Colonic mucosa (tissue), 4 donors: ENCODE results near the gene PAN3. TPM values are rescaled to one million over a fixed set of nuclear protein-coding genes. Genes with fewer than 3 reads are reported as not detected.
A peak's percentile ranks its signal among the peaks of the same experiment; 100 is the strongest.

Experiments used
- DNase-seq: peaks from one replicate; pipeline ENCODE4 v3.0.0-alpha.2; 2020
- H3K27ac ChIP-seq: fragments of 200-600 bp; one replicate; pipeline ENCODE4 v1.8.0; 2021
- H3K27me3 ChIP-seq: fragments of 200-600 bp; one replicate; pipeline ENCODE4 v1.8.0; 2021
- H3K36me3 ChIP-seq: fragments of 200-600 bp; one replicate; pipeline ENCODE4 v1.8.0; 2021
- H3K4me1 ChIP-seq: fragments of 200-600 bp; one replicate; pipeline ENCODE4 v1.8.0; 2021; ENCODE audit warnings: mild to moderate bottlenecking
- H3K4me3 ChIP-seq: fragments of 200-600 bp; one replicate; pipeline ENCODE4 v1.8.0; 2021
- H3K9ac ChIP-seq, 2 donors: one replicate each; pipeline ENCODE4 v1.7.0; 2013; ENCODE audit warnings: control low read depth in 2 of 2, low read depth in 2 of 2, low read length in 2 of 2
- H3K9me3 ChIP-seq: fragments of 200-600 bp; one replicate; pipeline ENCODE4 v1.8.0; 2021
- CTCF ChIP-seq: fragments of 200-600 bp; IDR thresholded peaks from one replicate; pipeline ENCODE4 v1.8.0; 2022; ENCODE audit warnings: antibody characterized with exemption, mild to moderate bottlenecking
- intact Hi-C: fragments of 100-400 bp; cut with DNase I; formaldehyde crosslinking; loops from one replicate; pipeline ENCODE4 v1.14.1; 2022
- total RNA-seq, 2 donors: library from RNA; stranded (reverse); fragmentation: NEBNext Ultra II Directional in 1 of 2; extraction: Animal tissue kit (Norgen Biotek cat#: 25700) in 1 of 2; gene quantifications; one replicate each; pipeline ENCODE4 v1.2.1, GENCODE V29; 2021
- donor health status: healthy.
- donor health status: DM: no; HTN: no; CAD: no.
- donor health status: DM: no; HTN: no; CAD: no.

Gene PAN3
- 10 to 100 TPM; 29.3 to 38.7 TPM for total RNA-seq

GRCh38 chr13:28138012-28138755 lies at the start of gene PAN3:
TSS of gene PAN3 (plus strand) at chr13:28138545. CDS start at chr13:28138658, 113 bp downstream.
- H3K9me3 ChIP-seq = no peaks in the 10 kb centered on the region
- H3K4me3 ChIP-seq = peak within 1 kb of the TSS; percentile 84
- DNase-seq = peak; percentile 96
- peak within 1 kb of the TSS; percentile 84 to 99 for H3K9ac ChIP-seq
- intact Hi-C loops = no loop called here
- no peak for TF ChIP-seq CTCF
- H3K36me3 ChIP-seq = no peaks in the 10 kb centered on the region
- no peaks in the 10 kb centered on the region for H3K27me3 ChIP-seq
- peak within 1 kb of the TSS; percentile 99 for H3K27ac ChIP-seq
- H3K4me1 ChIP-seq = no peaks in the 10 kb centered on the region

GRCh38 chr13:28089065-28089464 lies 49.3 kb upstream of the PAN3 start:
- Histone ChIP-seq H3K9ac (no peak overlapping the region), H3K4me1 (no peaks in the 10 kb centered on the region), H3K9me3 (no peaks in the 10 kb centered on the region), H3K27ac (no peak overlapping the region), H3K4me3 (no peak overlapping the region), H3K36me3 (no peaks in the 10 kb centered on the region), H3K27me3 (no peaks in the 10 kb centered on the region)
- DNase-seq = no peak
- no peak for TF ChIP-seq CTCF
- intact Hi-C loops = no loop called here

- intact Hi-C loops = no loop called here
- no peaks in the 10 kb centered on the region for H3K4me1 ChIP-seq
- H3K9ac ChIP-seq = no peak overlapping the region
- no peaks in the 10 kb centered on the region for H3K36me3 ChIP-seq
- peaks cover 5% of the 10 kb centered on the region for H3K27me3 ChIP-seq
- no peak for TF ChIP-seq CTCF
- no peak for DNase-seq
- no peaks in the 10 kb centered on the region for H3K9me3 ChIP-seq
- no peak overlapping the region for H3K27ac ChIP-seq
- H3K4me3 ChIP-seq = no peak overlapping the region
These were observed 45.9 kb upstream of the PAN3 start for GRCh38 chr13:28092431-28092830.

- Histone ChIP-seq H3K27ac (no peak overlapping the region), H3K4me3 (no peak overlapping the region), H3K4me1 (no peaks in the 10 kb centered on the region), H3K9me3 (no peaks in the 10 kb centered on the region), H3K9ac (no peak overlapping the region), H3K27me3 (peaks cover 14% of the 10 kb centered on the region), H3K36me3 (no peaks in the 10 kb centered on the region)
- no peak for TF ChIP-seq CTCF
- intact Hi-C loops = no loop called here
- DNase-seq = no peak
These were observed 44.5 kb upstream of the PAN3 start for GRCh38 chr13:28093881-28094280.

GRCh38 chr13:28094306-28094705 lies 44.0 kb upstream of the PAN3 start:
- Histone ChIP-seq H3K27ac (no peak overlapping the region), H3K9me3 (no peaks in the 10 kb centered on the region), H3K4me3 (no peak overlapping the region), H3K27me3 (peaks cover 19% of the 10 kb centered on the region), H3K4me1 (no peaks in the 10 kb centered on the region), H3K36me3 (no peaks in the 10 kb centered on the region), H3K9ac (no peak overlapping the region)
- TF ChIP-seq CTCF = no peak
- intact Hi-C loops = no loop called here
- no peak for DNase-seq
